NK-92 (cell line): ENCODE data around the gene SERPINB10.

ENCODE experiments used
- DNase-seq: peaks from one replicate; lab custom pipeline; 2025; ENCODE audit not compliant: unreplicated experiment; lab: John Stamatoyannopoulos, UW

Gene SERPINB10

GRCh38 chr18:63979409-63979920 lies 71.7 kb downstream of the SERPINB10 start:
- no peak for DNase-seq

- no peak for DNase-seq
Observed at GRCh38 chr18:63980027-63980426, 72.3 kb downstream of the SERPINB10 start.

- DNase-seq, result no peak
Observed at GRCh38 chr18:63980896-63981460, 73.2 kb downstream of the SERPINB10 start.

- DNase-seq, result no peak
Observed at GRCh38 chr18:63981719-63982118, 74.0 kb downstream of the SERPINB10 start.

GRCh38 chr18:63982361-63982760 lies 74.6 kb downstream of the SERPINB10 start:
- no peak for DNase-seq
